CD8-positive, alpha-beta memory T cell (primary cell): Measurements from ENCODE around the gene PMP22. TPM values are rescaled to one million over a fixed set of nuclear protein-coding genes. Genes with fewer than 3 reads are reported as not detected.
A peak's percentile ranks its signal among the peaks of the same experiment; 100 is the strongest.

Experiments used
- CTCF ChIA-PET: fragments of 350-600 bp; sonication (Branson Sonifier 250); formaldehyde crosslinking; loops from one replicate; lab custom pipeline; 2021; ENCODE audit warnings: antibody characterized with exemption; lab: Charles Lee
- POLR2A ChIA-PET: fragments of 350-600 bp; sonication (Branson Sonifier 250); formaldehyde crosslinking; loops from one replicate; lab custom pipeline; 2021; ENCODE audit warnings: antibody characterized with exemption; lab: Charles Lee
- DNase-seq, 5 donors: peaks; one replicate each; pipeline versions ENCODE4 v3.0.0 to v3.0.0-alpha.2; 2020 to 2022; ENCODE audit warnings: mixed read lengths in 1 of 5
- H3K27ac ChIP-seq: one replicate; pipeline ENCODE4 v1.7.0; 2013; ENCODE audit warnings: low read depth, mild to moderate bottlenecking, low read length, moderate library complexity
- H3K27me3 ChIP-seq: 2 replicates; pipeline ENCODE4 v1.7.0; 2013; ENCODE audit warnings: low read length, mild to moderate bottlenecking; ENCODE audit not compliant: insufficient read depth, poor library complexity, severe bottlenecking
- H3K36me3 ChIP-seq: 2 replicates; pipeline ENCODE4 v1.7.0; 2013; ENCODE audit warnings: mild to moderate bottlenecking, low read length, moderate library complexity; ENCODE audit not compliant: insufficient read depth
- H3K4me1 ChIP-seq: 2 replicates; pipeline ENCODE4 v1.7.0; 2013; ENCODE audit warnings: mild to moderate bottlenecking, low read length, moderate library complexity; ENCODE audit not compliant: insufficient read depth
- H3K4me3 ChIP-seq: 2 replicates; pipeline ENCODE4 v1.7.0; 2013; ENCODE audit warnings: mild to moderate bottlenecking, low read length
- H3K9me3 ChIP-seq: 2 replicates; pipeline ENCODE4 v1.7.0; 2013; ENCODE audit warnings: mild to moderate bottlenecking, low read length
- H3K27ac Mint-ChIP-seq, 8 donors: one replicate each; pipeline ENCODE4 v1.8.0; 2020 to 2021; ENCODE audit warnings: mixed read lengths in 8 of 8, mild to moderate bottlenecking in 6 of 8, inconsistent platforms in 3 of 8, moderate library complexity in 3 of 8
- H3K27me3 Mint-ChIP-seq, 2 donors: one replicate each; pipeline ENCODE4 v1.8.0; 2020 to 2021; ENCODE audit warnings: mixed read lengths in 2 of 2, mild to moderate bottlenecking in 1 of 2, moderate library complexity in 1 of 2
- H3K36me3 Mint-ChIP-seq, 3 donors: one replicate each; pipeline ENCODE4 v1.8.0; 2020 to 2021; ENCODE audit warnings: mixed read lengths in 3 of 3, inconsistent platforms in 1 of 3, mild to moderate bottlenecking in 1 of 3
- H3K4me1 Mint-ChIP-seq, 3 donors: one replicate each; pipeline ENCODE4 v1.8.0; 2020 to 2021; ENCODE audit warnings: mixed read lengths in 3 of 3, inconsistent platforms in 1 of 3, mild to moderate bottlenecking in 1 of 3
- H3K4me3 Mint-ChIP-seq, 7 donors: one replicate each; pipeline ENCODE4 v1.8.0; 2020 to 2021; ENCODE audit warnings: mixed read lengths in 7 of 7, mild to moderate bottlenecking in 6 of 7, moderate library complexity in 4 of 7, inconsistent platforms in 2 of 7
- H3K9me3 Mint-ChIP-seq, 5 donors: one replicate each; pipeline ENCODE4 v1.8.0; 2020 to 2022; ENCODE audit warnings: mixed read lengths in 5 of 5, mild to moderate bottlenecking in 3 of 5, moderate library complexity in 2 of 5, inconsistent platforms in 1 of 5
- polyA plus RNA-seq: library from polyadenylated mRNA; unstranded; fragments of 300-500 nt; fragmentation: Illumina TruSeq; gene quantifications from one replicate; pipeline ENCODE4 v1.2.3, GENCODE V29; 2021
- total RNA-seq, 2 experiments: library from RNA; stranded (reverse); gene quantifications; one replicate each; pipeline ENCODE4 v1.2.3, GENCODE V29; 2021

The PMP22 gene
- total and polyA plus RNA-seq, 3 experiments from 2014 or later, result 0.60 to 0.98 TPM; not detected in 1

DNA sequence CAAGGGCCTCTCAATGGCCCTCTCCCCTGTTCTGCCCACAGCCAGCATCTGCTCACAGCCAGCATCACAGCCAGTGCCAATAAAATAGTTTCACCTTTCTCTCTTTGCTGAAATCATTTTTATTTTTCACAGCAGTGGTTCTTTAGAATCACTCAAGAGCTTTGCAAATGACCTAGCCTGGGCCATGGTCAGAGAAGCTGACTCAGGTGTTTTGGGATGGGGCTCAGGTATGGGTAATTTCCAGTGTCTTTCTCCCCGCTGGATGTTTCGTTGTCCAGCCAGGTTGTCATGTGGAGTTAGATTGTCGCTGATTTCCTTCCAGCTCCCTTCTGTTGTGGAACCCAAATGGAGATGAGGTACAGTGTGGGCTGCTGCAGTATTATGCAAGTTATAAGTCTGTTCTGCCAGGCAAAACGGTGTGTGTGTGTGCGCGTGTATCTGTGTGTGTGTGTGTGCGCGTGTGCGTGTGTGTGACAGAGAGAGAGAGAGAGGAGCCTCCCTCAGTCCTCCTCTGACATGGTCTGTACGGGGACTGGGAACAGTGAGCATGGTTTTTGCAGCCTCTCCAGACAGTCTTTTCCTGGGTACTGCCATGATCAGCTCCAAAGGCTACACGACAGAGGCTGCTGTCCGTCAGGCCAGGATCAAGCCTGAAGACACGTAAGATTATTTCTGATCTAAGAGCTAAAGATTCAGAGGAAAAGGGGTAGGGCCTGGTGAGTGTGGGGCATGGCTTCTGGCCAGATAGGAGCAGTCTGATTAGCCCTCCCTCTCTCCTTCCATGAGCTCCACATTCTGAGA, 1.4 kb upstream of the PMP22 start:
- Histone ChIP-seq H3K36me3 (no peaks in the 10 kb centered on the region), H3K27me3 (peaks cover 17% of the 10 kb centered on the region), H3K4me1 (peaks cover under 1% of the 10 kb centered on the region), H3K9me3 (no peaks in the 10 kb centered on the region), H3K27ac (no peak overlapping the region), H3K4me3 (no peak overlapping the region)
- Mint-ChIP-seq H3K4me3 (peak overlapping the region in 1 of 7 donors; percentile 2), H3K27me3 (peaks cover 23 to 63% of the 10 kb centered on the region in 2 donors), H3K36me3 (no peaks in the 10 kb centered on the region), H3K27ac (no peak overlapping the region), H3K4me1 (peaks cover 4 to 15% (median 11%) of the 10 kb centered on the region in 3 donors), H3K9me3 (no peaks in the 10 kb centered on the region)
- CTCF ChIA-PET, result no interaction called here
- DNase-seq, result no peak
- POLR2A ChIA-PET, result no interaction called here

GRCh38 chr17:15264542-15264941, 584 bp downstream of the PMP22 start:
- Mint-ChIP-seq H3K4me1 (peaks cover 9 to 23% (median 11%) of the 10 kb centered on the region in 3 donors), H3K27me3 (peaks cover 26 to 76% of the 10 kb centered on the region in 2 donors), H3K9me3 (no peaks in the 10 kb centered on the region), H3K27ac (peak overlapping the region in 1 of 8 donors; percentile 76), H3K36me3 (no peaks in the 10 kb centered on the region), H3K4me3 (no peak overlapping the region)
- CTCF ChIA-PET, result no interaction called here
- Histone ChIP-seq H3K4me1 (peaks cover 8% of the 10 kb centered on the region), H3K9me3 (no peaks in the 10 kb centered on the region), H3K4me3 (no peak overlapping the region), H3K36me3 (no peaks in the 10 kb centered on the region), H3K27ac (no peak overlapping the region), H3K27me3 (peaks cover 29% of the 10 kb centered on the region)
- DNase-seq, result no peak
- POLR2A ChIA-PET, result no interaction called here

DNA sequence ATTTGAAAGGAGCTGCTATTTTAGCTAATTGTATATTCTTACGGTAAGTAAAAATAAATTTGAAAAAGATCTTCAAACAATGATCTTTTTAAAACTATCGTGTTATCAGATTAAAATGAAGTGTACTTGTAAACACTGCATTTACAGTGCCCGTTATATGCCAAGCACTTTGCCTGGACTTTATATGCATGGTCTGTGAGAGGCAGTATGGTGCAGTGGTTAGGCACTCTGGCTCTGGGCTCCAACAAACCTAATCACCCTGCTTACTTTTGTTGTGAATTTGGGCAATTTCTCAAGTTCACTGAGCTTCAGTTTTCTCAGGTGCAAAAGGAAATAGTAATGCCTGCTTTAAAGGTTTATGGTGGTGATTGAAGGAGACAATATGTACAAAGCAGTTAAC, 1.4 kb downstream of the PMP22 start:
- no peaks in the 10 kb centered on the region for H3K36me3 ChIP-seq
- ChIA-PET POLR2A (no interaction called here), CTCF (no interaction called here)
- DNase-seq, result no peak
- H3K27me3 Mint-ChIP-seq, result peaks cover 29 to 84% of the 10 kb centered on the region in 2 donors
- H3K4me3 ChIP-seq, result no peak overlapping the region
- no peaks in the 10 kb centered on the region for H3K36me3 Mint-ChIP-seq
- H3K27ac ChIP-seq, result no peak overlapping the region
- no peak overlapping the region for H3K4me3 Mint-ChIP-seq
- no peaks in the 10 kb centered on the region for H3K9me3 Mint-ChIP-seq
- H3K4me1 Mint-ChIP-seq, result peaks cover 9 to 23% (median 11%) of the 10 kb centered on the region in 3 donors
- no peak overlapping the region for H3K27ac Mint-ChIP-seq
- no peaks in the 10 kb centered on the region for H3K9me3 ChIP-seq
- H3K4me1 ChIP-seq, result peaks cover 8% of the 10 kb centered on the region
- H3K27me3 ChIP-seq, result peaks cover 29% of the 10 kb centered on the region

GRCh38 chr17:15263206-15263579, 1.9 kb downstream of the PMP22 start:
- Mint-ChIP-seq H3K9me3 (no peaks in the 10 kb centered on the region), H3K36me3 (no peaks in the 10 kb centered on the region), H3K27me3 (peaks cover 29 to 89% of the 10 kb centered on the region in 2 donors), H3K4me3 (no peak overlapping the region), H3K27ac (no peak overlapping the region), H3K4me1 (peaks cover 9 to 23% (median 11%) of the 10 kb centered on the region in 3 donors)
- Histone ChIP-seq H3K9me3 (no peaks in the 10 kb centered on the region), H3K27me3 (peaks cover 29% of the 10 kb centered on the region), H3K4me3 (no peak overlapping the region), H3K36me3 (no peaks in the 10 kb centered on the region), H3K27ac (no peak overlapping the region), H3K4me1 (peaks cover 8% of the 10 kb centered on the region)
- ChIA-PET CTCF (interaction anchor here (0.6 kb wide), 1 partner anchor 55 kb away, joined by 4 read pairs; no protein-coding TSS in a partner anchor), POLR2A (no interaction called here)
- DNase-seq, result no peak

DNA sequence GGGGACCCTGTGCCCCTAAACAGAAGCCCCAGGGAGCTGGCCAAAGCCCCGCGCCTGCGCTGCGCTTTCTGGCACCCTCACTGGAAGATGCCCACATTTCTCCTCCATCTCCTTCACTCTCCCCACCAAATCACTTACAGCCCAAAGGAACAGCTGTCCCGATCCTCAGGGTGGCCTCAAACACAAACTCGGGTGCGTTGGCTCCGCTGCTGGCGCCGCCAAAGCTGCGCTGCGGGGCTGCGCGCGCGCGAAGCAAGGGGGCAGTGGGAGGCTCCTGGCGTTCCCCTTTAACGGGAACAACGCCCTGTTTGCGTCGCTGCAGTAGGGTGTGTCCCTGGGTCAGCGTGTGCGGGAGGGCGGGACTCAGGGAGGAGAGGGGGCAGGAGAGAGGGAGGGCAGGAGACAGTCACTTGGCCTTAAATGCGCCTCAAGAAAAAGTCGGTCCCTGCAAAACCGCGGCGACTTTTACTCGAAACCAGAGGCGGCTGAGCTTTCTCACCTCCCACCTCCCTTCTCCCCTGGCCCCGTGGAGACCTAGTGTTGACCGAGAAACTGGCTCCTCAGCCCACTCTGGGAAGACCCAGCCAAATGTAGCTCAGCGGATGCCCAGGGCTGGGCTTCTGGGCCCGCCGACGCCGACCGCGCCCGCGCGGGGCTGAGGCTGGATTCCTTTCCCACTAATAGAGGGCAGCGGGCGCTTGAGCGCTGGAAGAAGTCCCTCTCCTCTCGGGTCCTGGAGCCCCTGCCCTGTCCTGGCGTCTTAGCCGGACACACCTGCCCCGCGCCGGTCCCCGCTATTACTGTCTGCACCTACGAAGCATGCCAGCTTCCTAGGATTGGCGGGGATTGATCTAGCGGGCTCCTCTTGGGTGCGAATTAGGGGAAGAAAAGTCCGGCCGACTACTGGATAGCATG, 2.6 kb downstream of the PMP22 start:
- H3K27me3 ChIP-seq, result peaks cover 29% of the 10 kb centered on the region

DNA sequence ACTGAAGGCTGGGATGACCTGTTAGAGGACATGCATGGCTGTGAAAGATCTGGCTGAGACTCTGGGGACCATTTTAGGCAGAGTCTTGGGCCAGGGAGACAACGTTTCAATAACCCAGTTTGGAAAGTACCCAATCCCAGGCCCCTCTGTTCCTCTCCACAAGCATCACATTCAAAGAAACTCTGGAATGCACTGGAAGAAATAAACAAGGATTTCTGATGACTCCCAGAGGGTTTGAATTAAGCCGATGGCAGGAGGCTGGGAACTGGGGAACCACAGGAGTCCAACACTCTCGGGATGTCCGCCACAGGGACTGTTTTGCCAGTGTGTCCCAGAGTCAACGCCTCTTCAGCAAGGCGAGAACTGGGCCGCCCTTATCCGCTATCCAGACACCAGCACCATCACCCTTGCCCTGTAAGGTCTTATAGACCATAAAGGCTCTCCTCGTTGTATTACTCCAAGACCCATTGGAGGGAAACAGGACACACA, 3.3 kb downstream of the PMP22 start:
- H3K27me3 ChIP-seq, result peaks cover 30% of the 10 kb centered on the region
- no peak overlapping the region for H3K4me3 ChIP-seq
- H3K27ac ChIP-seq, result no peak overlapping the region
- Mint-ChIP-seq H3K4me3 (peak overlapping the region in 2 of 7 donors; percentile 43 to 63), H3K27ac (no peak overlapping the region), H3K36me3 (no peaks in the 10 kb centered on the region), H3K27me3 (peaks cover 30 to 86% of the 10 kb centered on the region in 2 donors), H3K4me1 (peaks cover 17 to 29% (median 24%) of the 10 kb centered on the region in 3 donors), H3K9me3 (no peaks in the 10 kb centered on the region)
- ChIA-PET POLR2A (no interaction called here), CTCF (no interaction called here)
- peaks cover 13% of the 10 kb centered on the region for H3K4me1 ChIP-seq
- no peaks in the 10 kb centered on the region for H3K36me3 ChIP-seq
- H3K9me3 ChIP-seq, result no peaks in the 10 kb centered on the region
- no peak for DNase-seq

More for the DNA sequence above, 2.6 kb downstream of the PMP22 start:
- Histone ChIP-seq H3K27ac (no peak overlapping the region), H3K9me3 (no peaks in the 10 kb centered on the region), H3K36me3 (no peaks in the 10 kb centered on the region), H3K4me3 (no peak overlapping the region), H3K4me1 (peaks cover 8% of the 10 kb centered on the region)
- Mint-ChIP-seq H3K27ac (no peak overlapping the region), H3K36me3 (no peaks in the 10 kb centered on the region), H3K4me3 (peak overlapping the region in 1 of 7 donors; percentile 43), H3K4me1 (peaks cover 11 to 23% (median 17%) of the 10 kb centered on the region in 3 donors), H3K27me3 (peaks cover 28 to 86% of the 10 kb centered on the region in 2 donors), H3K9me3 (no peaks in the 10 kb centered on the region)
- POLR2A ChIA-PET, result no interaction called here
- CTCF ChIA-PET, result interaction anchor here (0.6 kb wide), 1 partner anchor 55 kb away, joined by 4 read pairs; no protein-coding TSS in a partner anchor
- no peak for DNase-seq

DNA sequence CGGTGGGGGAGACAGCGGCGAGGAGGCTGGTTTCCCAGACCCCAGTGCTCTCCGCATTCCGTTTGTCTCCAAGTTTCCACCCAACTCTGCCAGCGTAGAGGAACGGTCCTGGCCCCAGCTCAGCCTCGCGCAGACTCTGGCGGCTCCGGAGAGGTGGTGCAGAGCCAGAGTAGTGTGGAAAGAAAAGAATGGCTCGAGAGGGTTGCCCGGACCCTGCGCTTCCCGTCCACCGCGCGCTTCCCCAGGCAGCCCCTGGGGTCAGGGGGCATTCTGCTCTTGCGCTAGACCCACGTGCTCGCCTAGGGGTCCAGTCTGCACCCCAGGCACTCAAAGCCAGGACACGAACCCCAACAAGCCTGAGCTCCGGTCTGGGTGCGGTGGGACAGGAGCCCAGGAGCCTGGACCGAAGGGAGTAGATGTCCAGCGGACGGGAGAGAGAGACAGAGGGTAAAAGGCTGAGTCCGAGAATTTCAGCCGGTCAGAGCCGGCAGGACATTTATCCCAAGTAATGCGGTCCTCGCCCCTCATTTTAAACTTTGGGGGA, 3.8 kb downstream of the PMP22 start:
- Histone ChIP-seq H3K9me3 (no peaks in the 10 kb centered on the region), H3K4me1 (peaks cover 13% of the 10 kb centered on the region), H3K27ac (no peak overlapping the region), H3K27me3 (peaks cover 33% of the 10 kb centered on the region), H3K4me3 (no peak overlapping the region), H3K36me3 (no peaks in the 10 kb centered on the region)
- Mint-ChIP-seq H3K36me3 (no peaks in the 10 kb centered on the region), H3K9me3 (no peaks in the 10 kb centered on the region), H3K27me3 (peaks cover 26 to 85% of the 10 kb centered on the region in 2 donors), H3K4me1 (peaks cover 17 to 29% (median 28%) of the 10 kb centered on the region in 3 donors), H3K4me3 (peak overlapping the region in 4 of 7 donors; percentile 41 to 80 (median 76)), H3K27ac (no peak overlapping the region)
- no peak for DNase-seq
- POLR2A ChIA-PET, result no interaction called here
- CTCF ChIA-PET, result no interaction called here
